Stimulated activated naive CD8-positive, alpha-beta T cell treated with anti-CD3 and anti-CD28 coated beads, Interleukin-15, Interleukin-2, amounts not matched to agents 100 ng/mL and 50 ng/mL, for 24 hours (primary cell): ENCODE data around the gene CNTN4.

Experiments
- H3K27ac Mint-ChIP-seq: one replicate; pipeline ENCODE4 v1.8.0; 2021; ENCODE audit warnings: mild to moderate bottlenecking, mixed read lengths
- H3K27me3 Mint-ChIP-seq: one replicate; pipeline ENCODE4 v1.8.0; 2021; ENCODE audit warnings: mixed read lengths
- H3K36me3 Mint-ChIP-seq: one replicate; pipeline ENCODE4 v1.8.0; 2021; ENCODE audit warnings: low read depth, mixed read lengths
- H3K4me1 Mint-ChIP-seq: one replicate; pipeline ENCODE4 v1.8.0; 2021; ENCODE audit warnings: low read depth, mixed read lengths
- H3K4me3 Mint-ChIP-seq: one replicate; pipeline ENCODE4 v1.8.0; 2021; ENCODE audit warnings: mild to moderate bottlenecking, mixed read lengths
- H3K9me3 Mint-ChIP-seq: one replicate; pipeline ENCODE4 v1.8.0; 2021; ENCODE audit warnings: mixed read lengths

The CNTN4 gene

DNA sequence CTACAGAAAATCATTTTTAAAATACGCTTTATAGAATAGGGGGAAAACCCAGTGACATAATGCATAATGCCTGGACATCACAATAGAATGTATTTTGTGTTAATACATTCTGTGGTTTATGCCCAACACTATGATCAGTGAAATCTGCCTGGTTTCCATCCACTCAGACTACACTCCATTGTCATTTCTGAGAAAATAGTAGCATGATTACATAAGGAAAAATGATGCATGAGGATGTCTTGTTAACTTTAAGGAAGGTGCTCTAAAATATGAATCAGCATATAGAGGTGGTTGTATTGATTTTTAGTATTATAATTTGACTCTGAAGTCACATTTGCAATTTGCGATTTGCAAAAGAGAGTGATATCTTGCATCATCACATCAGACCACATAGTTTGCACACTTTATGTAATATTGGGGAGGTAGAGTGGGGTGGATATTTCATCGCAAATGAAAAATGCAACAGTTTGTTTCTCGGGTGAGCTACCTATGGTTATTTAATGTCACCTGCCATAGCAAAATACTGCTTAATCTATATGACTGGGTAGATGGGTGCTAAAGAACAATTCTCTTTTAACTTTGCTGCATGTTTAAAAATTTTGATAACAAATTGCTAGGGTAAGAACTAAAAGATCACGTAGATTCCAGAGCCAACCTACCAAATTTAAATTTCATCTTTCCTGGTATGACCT lies 607.6 kb downstream of the CNTN4 start:
- H3K9me3 Mint-ChIP-seq = no peaks in the 10 kb centered on the region
- no peak overlapping the region for H3K4me3 Mint-ChIP-seq
- H3K27me3 Mint-ChIP-seq = peaks cover 3% of the 10 kb centered on the region
- no peak overlapping the region for H3K27ac Mint-ChIP-seq
- H3K36me3 Mint-ChIP-seq = no peaks in the 10 kb centered on the region
- H3K4me1 Mint-ChIP-seq = no peaks in the 10 kb centered on the region

DNA sequence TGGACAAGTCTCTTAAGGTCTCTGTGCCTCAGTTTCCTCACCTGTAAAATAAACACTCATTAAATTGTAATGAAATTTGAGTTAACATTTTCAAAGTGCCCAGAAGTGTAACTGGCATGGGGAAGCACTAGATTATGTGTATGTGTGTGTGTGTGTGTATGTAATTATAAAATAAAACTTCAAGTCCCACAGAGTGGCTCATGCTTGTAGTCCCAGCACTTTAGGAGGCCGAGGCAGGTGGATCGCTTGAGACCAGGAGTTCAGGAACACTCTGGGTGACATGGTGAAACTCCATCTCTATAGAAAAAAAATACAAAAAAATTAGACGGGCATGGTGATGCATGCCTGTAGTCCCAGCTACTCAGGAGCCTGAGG lies 608.2 kb downstream of the CNTN4 start:
- no peaks in the 10 kb centered on the region for H3K36me3 Mint-ChIP-seq
- no peak overlapping the region for H3K4me3 Mint-ChIP-seq
- peaks cover 3% of the 10 kb centered on the region for H3K27me3 Mint-ChIP-seq
- no peaks in the 10 kb centered on the region for H3K9me3 Mint-ChIP-seq
- no peak overlapping the region for H3K27ac Mint-ChIP-seq
- H3K4me1 Mint-ChIP-seq = no peaks in the 10 kb centered on the region

DNA sequence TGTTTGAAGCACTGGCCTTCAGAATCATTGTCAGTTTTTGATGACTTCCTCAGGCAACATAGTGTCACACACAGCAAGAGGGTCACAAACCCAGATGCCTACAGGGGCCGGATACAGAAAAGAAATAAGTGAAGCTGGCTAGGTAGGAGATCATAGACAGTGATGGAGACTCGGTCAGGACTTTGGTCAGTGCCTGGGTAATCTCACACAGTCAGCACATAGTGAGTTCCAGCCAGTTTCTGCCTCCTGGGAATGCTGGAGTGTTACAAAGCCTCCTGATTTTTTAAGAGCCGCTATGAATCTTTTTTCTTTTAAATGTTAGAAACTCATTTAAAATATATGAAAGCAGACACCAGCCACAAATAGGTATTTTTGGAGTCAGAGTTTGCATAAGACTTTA lies 612.4 kb downstream of the CNTN4 start:
- H3K27ac Mint-ChIP-seq = no peak overlapping the region
- H3K4me3 Mint-ChIP-seq = no peak overlapping the region
- no peaks in the 10 kb centered on the region for H3K9me3 Mint-ChIP-seq
- no peaks in the 10 kb centered on the region for H3K36me3 Mint-ChIP-seq
- H3K27me3 Mint-ChIP-seq = no peaks in the 10 kb centered on the region
- no peaks in the 10 kb centered on the region for H3K4me1 Mint-ChIP-seq

DNA sequence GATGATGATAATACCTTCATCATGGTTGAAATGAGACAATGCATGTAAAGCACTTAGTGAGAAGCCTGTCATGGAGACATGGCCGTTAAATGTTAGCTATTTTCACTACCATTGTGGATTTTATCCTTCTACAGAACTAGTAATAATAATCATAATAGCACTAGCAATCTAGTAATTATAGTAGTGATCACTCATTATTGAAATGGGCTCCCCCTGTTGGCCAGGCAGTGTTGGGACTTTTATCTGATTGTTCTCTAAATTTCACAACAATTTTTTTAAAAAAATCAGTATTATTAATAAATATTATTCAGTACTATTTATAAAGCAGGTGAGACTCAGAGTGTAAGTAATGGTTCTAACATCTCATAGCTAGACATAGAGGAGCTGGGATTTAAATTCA lies 615.3 kb downstream of the CNTN4 start:
- Mint-ChIP-seq H3K9me3 (no peaks in the 10 kb centered on the region), H3K27me3 (no peaks in the 10 kb centered on the region), H3K4me1 (no peaks in the 10 kb centered on the region), H3K27ac (no peak overlapping the region), H3K36me3 (no peaks in the 10 kb centered on the region), H3K4me3 (no peak overlapping the region)

DNA sequence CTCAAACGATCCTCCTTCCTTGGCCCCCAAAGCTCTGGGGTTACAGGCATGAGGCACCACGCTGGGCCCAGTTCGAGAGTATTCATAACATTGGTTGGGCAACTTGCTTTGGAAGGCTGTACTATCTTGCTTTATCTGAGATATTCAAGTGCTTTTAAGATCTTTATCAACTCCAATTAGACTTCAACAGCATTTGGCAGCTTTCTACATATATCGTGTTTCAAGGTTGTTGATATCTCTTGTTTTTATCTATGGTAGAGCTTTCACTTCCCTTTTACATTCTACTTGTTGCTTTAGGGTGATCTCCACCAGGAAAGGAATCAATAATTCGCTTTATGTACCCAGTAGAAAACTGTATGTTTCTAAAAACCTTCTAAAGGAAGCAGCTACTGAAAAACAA lies 616.2 kb downstream of the CNTN4 start:
- Mint-ChIP-seq H3K4me3 (no peak overlapping the region), H3K27me3 (no peaks in the 10 kb centered on the region), H3K9me3 (no peaks in the 10 kb centered on the region), H3K36me3 (no peaks in the 10 kb centered on the region), H3K4me1 (no peaks in the 10 kb centered on the region), H3K27ac (no peak overlapping the region)

DNA sequence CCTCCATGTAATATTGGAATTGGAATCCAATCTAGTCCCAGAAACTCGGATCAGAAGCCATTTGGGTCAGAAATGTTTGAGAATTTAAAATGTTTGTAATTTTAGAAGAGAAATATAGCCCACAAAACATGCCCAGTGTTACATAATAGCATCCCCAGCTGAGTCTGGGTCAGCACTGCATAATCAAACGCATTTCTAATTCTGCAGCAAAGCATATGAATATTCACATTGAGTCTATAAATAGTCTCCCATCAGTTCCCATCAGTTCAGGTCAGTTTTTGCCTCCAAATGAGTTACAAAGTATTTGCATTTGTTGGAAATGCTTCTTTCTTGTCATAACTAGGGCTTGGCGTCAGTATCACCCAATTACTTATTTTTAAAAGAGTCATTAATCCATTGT lies 628.4 kb downstream of the CNTN4 start:
- Mint-ChIP-seq H3K36me3 (no peaks in the 10 kb centered on the region), H3K27me3 (peaks cover 6% of the 10 kb centered on the region), H3K4me1 (no peaks in the 10 kb centered on the region), H3K9me3 (no peaks in the 10 kb centered on the region), H3K27ac (no peak overlapping the region), H3K4me3 (no peak overlapping the region)

DNA sequence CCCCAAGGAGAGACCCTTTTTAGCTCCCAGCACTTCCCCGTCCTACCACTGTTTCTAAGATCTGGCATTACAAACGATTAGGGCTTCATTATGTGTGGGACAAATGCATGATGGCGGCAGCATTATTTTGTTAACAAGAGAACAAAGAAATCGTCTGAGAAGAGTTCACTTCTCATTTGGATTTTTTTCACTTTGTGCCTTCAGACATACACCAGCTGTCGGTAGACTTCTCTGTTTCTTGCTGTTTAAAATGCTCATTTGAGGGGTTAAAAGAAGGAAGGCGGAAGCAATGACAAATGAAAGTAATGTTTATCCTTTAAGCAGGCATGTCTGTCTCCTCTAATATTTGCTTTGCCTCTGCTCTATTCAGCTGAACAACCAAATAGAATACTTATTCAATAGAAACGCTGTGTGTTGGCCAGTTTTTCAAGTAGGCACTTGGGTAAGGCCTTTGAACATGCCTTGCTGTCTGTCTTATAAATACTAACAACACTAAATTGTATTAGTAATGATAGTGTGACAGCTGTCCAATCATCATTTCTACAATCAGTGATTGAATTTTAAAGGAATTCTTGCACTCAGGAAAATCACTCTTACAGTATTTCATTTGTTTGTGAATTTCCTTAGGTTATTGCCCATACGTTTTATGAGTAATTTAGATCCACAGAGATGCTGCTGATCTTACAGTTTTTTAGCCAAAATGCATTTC lies 629.1 kb downstream of the CNTN4 start:
- Mint-ChIP-seq H3K4me3 (no peak overlapping the region), H3K36me3 (no peaks in the 10 kb centered on the region), H3K27ac (no peak overlapping the region), H3K9me3 (no peaks in the 10 kb centered on the region), H3K27me3 (peaks cover 6% of the 10 kb centered on the region), H3K4me1 (no peaks in the 10 kb centered on the region)

DNA sequence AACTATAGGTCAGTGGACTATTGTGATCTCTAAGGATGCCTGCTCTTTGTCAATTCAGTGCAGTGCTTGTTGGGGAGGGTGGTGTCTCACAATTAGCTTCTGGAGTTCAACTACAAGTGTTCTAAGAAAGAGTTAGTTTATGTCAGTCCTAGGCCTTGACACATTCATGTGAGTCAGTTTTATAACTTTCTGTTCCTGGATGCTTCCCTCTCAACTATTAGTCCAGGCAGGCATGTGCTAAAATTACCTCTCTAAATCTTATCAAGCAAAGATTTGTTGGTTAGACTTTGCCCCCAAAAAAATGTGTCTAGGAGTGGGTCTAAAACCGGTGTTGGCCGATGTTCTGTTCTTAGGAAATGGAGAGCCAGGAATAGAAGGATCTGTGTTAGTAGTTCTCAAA lies 633.2 kb downstream of the CNTN4 start:
- Mint-ChIP-seq H3K9me3 (no peaks in the 10 kb centered on the region), H3K4me1 (no peaks in the 10 kb centered on the region), H3K4me3 (no peak overlapping the region), H3K27me3 (peaks cover 9% of the 10 kb centered on the region), H3K36me3 (no peaks in the 10 kb centered on the region), H3K27ac (no peak overlapping the region)

DNA sequence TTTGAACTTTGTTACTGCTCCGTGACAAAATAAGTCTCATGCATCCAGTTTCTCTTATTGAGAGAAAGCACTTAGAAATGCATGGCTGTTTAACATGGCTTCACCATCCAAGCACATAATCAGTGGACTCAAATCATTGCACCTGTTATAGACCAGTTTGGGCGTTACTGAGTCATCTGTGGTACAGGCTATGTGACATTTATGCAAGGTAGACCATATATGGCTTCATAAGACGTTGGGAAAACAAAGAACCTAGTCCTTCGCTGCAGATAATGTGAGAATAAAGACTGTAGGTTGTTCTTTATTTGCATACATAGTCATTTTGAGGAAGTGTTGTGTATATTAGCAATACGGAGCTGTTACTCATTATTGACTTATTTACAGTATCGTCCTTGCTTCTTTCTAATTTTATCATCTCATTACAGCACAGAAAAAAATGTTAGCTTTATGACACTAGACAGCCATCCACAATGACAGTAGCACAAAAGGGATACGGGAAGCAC lies 636.8 kb downstream of the CNTN4 start:
- Mint-ChIP-seq H3K4me3 (no peak overlapping the region), H3K27me3 (peaks cover 9% of the 10 kb centered on the region), H3K4me1 (no peaks in the 10 kb centered on the region), H3K27ac (no peak overlapping the region), H3K36me3 (no peaks in the 10 kb centered on the region), H3K9me3 (no peaks in the 10 kb centered on the region)

DNA sequence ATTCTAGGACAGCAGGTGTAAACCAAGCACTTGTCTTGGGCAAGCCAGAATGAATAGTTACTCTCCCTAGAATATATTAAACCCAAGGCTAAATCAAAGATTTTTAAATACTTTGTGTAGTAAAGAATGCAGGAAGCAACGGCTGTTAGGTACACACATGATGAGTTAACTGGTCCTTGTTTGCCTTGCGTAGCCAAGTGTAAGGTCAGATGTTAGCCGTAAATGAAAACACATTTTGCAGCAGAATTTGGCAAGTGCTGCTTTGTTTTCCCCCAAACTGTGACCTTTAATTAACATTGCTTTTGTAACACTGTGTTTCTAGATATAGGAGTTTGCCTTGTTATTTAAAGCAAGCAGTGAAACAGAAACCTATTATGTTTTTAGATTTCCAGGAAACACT lies 642.9 kb downstream of the CNTN4 start:
- Mint-ChIP-seq H3K36me3 (no peaks in the 10 kb centered on the region), H3K27ac (no peak overlapping the region), H3K4me1 (no peaks in the 10 kb centered on the region), H3K4me3 (no peak overlapping the region), H3K9me3 (no peaks in the 10 kb centered on the region), H3K27me3 (peaks cover 4% of the 10 kb centered on the region)

DNA sequence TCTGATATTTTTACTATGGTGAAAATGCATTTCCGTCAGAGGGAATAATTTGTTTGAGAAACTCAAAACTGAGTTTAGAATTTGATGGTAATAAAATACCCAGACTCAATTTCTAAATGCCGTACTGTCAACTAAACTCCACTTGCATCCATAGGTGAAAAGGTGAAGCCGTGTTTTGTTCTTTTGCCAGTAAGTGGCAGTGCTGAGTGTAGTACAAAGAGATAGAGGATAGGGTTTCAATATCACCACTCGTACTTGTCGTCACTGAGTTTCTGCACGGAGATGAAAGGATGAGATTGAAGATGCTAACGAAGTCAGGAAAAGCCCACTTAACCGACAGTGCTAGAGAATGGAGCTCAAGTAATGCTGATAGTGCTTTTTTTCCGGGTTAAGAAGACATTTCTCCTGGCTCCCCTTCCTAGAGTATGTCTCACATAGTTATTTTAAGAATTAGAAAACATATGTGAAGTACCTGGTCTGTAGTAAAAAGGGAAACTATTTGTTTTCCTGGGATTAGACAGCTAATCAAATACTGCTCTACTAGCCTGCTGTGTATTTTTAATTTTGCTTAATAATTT lies 666.4 kb downstream of the CNTN4 start:
- Mint-ChIP-seq H3K36me3 (no peaks in the 10 kb centered on the region), H3K27me3 (peaks cover 9% of the 10 kb centered on the region), H3K4me3 (no peak overlapping the region), H3K4me1 (peaks cover 3% of the 10 kb centered on the region), H3K9me3 (no peaks in the 10 kb centered on the region), H3K27ac (no peak overlapping the region)

DNA sequence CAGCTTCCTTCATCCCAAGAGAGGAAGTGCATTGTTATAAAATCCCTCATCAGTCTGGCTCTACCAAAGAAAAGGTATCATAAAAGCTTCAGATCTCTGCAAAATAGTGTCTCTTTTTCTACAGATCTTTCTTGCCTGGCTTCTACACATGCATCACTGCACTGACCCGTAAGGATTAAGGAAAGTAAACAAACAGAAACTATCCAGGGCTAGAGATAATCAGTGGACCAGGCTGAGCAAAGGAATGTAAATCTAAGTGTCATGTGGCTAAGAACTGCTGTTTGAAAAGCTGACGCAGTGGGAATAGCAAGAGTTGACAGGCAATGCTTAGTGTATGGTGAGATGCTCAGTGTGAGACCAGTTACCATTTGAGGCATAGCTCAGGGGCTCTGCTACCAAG lies 671.8 kb downstream of the CNTN4 start:
- Mint-ChIP-seq H3K27ac (no peak overlapping the region), H3K27me3 (peaks cover 4% of the 10 kb centered on the region), H3K36me3 (no peaks in the 10 kb centered on the region), H3K4me1 (no peaks in the 10 kb centered on the region), H3K9me3 (peaks cover 4% of the 10 kb centered on the region), H3K4me3 (no peak overlapping the region)

DNA sequence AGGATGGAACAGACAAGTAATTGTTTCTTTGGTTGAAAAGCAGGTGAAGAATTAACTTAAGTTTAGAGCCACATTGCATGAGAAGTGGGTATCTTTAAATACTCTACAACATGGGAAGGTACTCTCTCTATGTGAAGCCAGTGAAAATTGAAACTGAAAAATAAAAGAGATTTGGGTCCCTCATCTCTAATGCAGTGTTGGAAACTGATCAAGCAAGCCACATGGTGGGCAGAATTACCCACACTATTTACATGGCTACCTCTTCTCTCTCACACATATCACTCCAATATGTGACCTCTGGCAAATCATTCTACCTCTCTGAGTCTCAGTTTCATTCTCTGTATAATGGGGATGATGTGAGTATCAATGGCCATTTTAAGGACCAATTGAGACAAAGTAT lies 672.5 kb downstream of the CNTN4 start:
- H3K27me3 Mint-ChIP-seq = peaks cover 4% of the 10 kb centered on the region
- H3K27ac Mint-ChIP-seq = no peak overlapping the region
- H3K36me3 Mint-ChIP-seq = no peaks in the 10 kb centered on the region
- no peak overlapping the region for H3K4me3 Mint-ChIP-seq
- H3K9me3 Mint-ChIP-seq = peaks cover 4% of the 10 kb centered on the region
- H3K4me1 Mint-ChIP-seq = no peaks in the 10 kb centered on the region

DNA sequence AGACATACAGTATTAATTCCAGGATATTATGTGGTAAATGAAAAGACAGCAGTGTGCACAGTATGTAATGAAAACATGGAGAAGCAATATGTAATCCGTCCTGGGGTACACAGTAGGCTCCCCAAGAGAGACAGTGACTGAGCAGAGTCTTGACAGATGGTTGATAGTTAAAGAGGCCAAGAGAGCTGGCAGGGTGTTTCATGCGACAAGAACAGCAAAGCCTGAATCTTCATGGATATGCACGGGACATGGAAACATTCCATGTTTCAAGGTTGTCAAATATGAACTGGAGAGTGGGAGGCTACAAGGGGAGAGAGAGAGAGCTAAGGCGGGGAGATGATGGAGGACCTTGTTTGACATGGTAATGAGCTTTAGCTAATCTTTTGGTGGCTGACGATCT lies 673.1 kb downstream of the CNTN4 start:
- no peak overlapping the region for H3K4me3 Mint-ChIP-seq
- H3K9me3 Mint-ChIP-seq = peaks cover 4% of the 10 kb centered on the region
- no peak overlapping the region for H3K27ac Mint-ChIP-seq
- no peaks in the 10 kb centered on the region for H3K36me3 Mint-ChIP-seq
- H3K4me1 Mint-ChIP-seq = no peaks in the 10 kb centered on the region
- H3K27me3 Mint-ChIP-seq = peaks cover 4% of the 10 kb centered on the region

DNA sequence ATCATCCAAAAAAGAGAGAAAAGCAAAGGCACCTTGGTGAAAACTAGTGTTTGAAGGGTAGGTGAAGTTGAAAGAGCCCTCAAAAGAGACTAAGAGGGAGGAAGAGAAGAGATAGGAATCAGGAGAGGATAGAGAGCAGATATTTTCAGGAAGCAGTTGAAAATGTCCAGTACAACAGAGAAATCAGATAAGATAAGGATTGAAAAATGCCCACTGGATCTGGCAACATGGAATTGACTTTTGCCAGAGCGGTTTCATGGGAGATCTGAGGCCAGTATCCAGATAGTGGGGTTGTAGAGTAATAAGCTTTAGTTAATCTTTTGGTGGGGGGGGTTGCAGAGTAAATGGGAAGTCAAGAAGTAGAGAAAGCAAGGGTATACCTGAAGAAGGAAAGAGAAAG lies 674.1 kb downstream of the CNTN4 start:
- H3K4me3 Mint-ChIP-seq = no peak overlapping the region
- no peaks in the 10 kb centered on the region for H3K4me1 Mint-ChIP-seq
- H3K9me3 Mint-ChIP-seq = peaks cover 4% of the 10 kb centered on the region
- no peak overlapping the region for H3K27ac Mint-ChIP-seq
- no peaks in the 10 kb centered on the region for H3K36me3 Mint-ChIP-seq
- H3K27me3 Mint-ChIP-seq = no peaks in the 10 kb centered on the region
